Muscle of arm (tissue), 12 donors: Measurements from ENCODE around the gene CAPRIN1. TPM values are rescaled to one million over a fixed set of nuclear protein-coding genes. Genes with fewer than 3 reads are reported as not detected.
A peak's percentile ranks its signal among the peaks of the same experiment; 100 is the strongest.
"Not testable (repeated sequence)": the region's sequence is repeated elsewhere in the genome, so short reads cannot be mapped to it uniquely, and the experiment has no call there.

Experiments
- DNase-seq: peaks from one replicate; pipeline ENCODE4 v3.0.0-alpha.2; 2013
- polyA plus RNA-seq, 12 donors: library from polyadenylated mRNA; unstranded; fragments of 120-200 nt; gene quantifications; one replicate each; pipeline ENCODE4 v1.2.1, GENCODE V29; 2013; ENCODE audit not compliant: insufficient read length in 12 of 12

Gene CAPRIN1
- polyA plus RNA-seq, 12 donors: 125 to 232 (median 167) TPM; not detected in 1

GRCh38 chr11:34084637-34085036, 33.1 kb downstream of the CAPRIN1 start:
- no peak for DNase-seq

GRCh38 chr11:34086554-34087283, 35.2 kb downstream of the CAPRIN1 start:
- DNase-seq: no peak

GRCh38 chr11:34091825-34092224, 40.3 kb downstream of the CAPRIN1 start:
- DNase-seq: no peak

GRCh38 chr11:34094900-34095299, 43.4 kb downstream of the CAPRIN1 start:
- not testable (repeated sequence) for DNase-seq

GRCh38 chr11:34098813-34099212, 47.3 kb downstream of the CAPRIN1 start:
- no peak for DNase-seq

- DNase-seq: no peak
Observed at GRCh38 chr11:34104680-34105078, 53.1 kb downstream of the CAPRIN1 start.

GRCh38 chr11:34105079-34105956, 53.8 kb downstream of the CAPRIN1 start, which contains the start of gene NAT10:
NAT10 (plus strand) TSS chr11:34105629; CDS start chr11:34108226, 2,597 bp downstream.
- peak; percentile 99 for DNase-seq

- no peak for DNase-seq
Observed at GRCh38 chr11:34105957-34106504, 54.5 kb downstream of the CAPRIN1 start.

GRCh38 chr11:34111722-34112270, 60.3 kb downstream of the CAPRIN1 start:
- no peak for DNase-seq

- DNase-seq: no peak
Observed at GRCh38 chr11:34114014-34114413, 62.5 kb downstream of the CAPRIN1 start.

GRCh38 chr11:34114471-34114870, 62.9 kb downstream of the CAPRIN1 start:
- no peak for DNase-seq

GRCh38 chr11:34120651-34121050, 69.1 kb downstream of the CAPRIN1 start:
- DNase-seq: no peak

- DNase-seq: no peak
Observed at GRCh38 chr11:34124885-34125668, 73.5 kb downstream of the CAPRIN1 start.

GRCh38 chr11:34126959-34127848, 75.7 kb downstream of the CAPRIN1 start:
- DNase-seq: no peak

GRCh38 chr11:34128824-34129223, 77.3 kb downstream of the CAPRIN1 start:
- DNase-seq: no peak

- DNase-seq: no peak
Observed at GRCh38 chr11:34132261-34132965, 80.9 kb downstream of the CAPRIN1 start.

- DNase-seq: no peak
Observed at GRCh38 chr11:34134765-34135164, 83.2 kb downstream of the CAPRIN1 start.

GRCh38 chr11:34135439-34135838, 83.9 kb downstream of the CAPRIN1 start:
- DNase-seq: no peak

- DNase-seq: no peak
Observed at GRCh38 chr11:34136420-34136819, 84.9 kb downstream of the CAPRIN1 start.

- DNase-seq: no peak
Observed at GRCh38 chr11:34139346-34139745, 87.8 kb downstream of the CAPRIN1 start.
